ENCODE data around the gene ST6GALNAC3.

The ST6GALNAC3 gene

GRCh38 chr1:76547916-76548315 is 473.4 kb downstream of the ST6GALNAC3 start:
- H3F3A ChIP-seq (ENCODE audit: insufficient read depth, low read length), result no peaks in the 10 kb centered on the region
- TF ChIP-seq EZH2 (optimal IDR thresholded peaks at IDR 0.05; ENCODE audit: low read depth, low read length) (no peak), EZH2phosphoT487 (IDR thresholded peaks at IDR 0.05; ENCODE audit: low read length) (no peak), CTCF (IDR thresholded peaks at IDR 0.05; ENCODE audit: low read length) (no peak)
- DNase-seq, result no peak
- no peak overlapping the region for H3K4me2 ChIP-seq (ENCODE audit: low read depth, low read length)
- H3K9me3 ChIP-seq (replicated peaks; ENCODE audit: insufficient read depth, low read length), result no peaks in the 10 kb centered on the region
- H3K4me3 ChIP-seq (ENCODE audit: low read length), result no peak overlapping the region
- H4K20me1 ChIP-seq (ENCODE audit: insufficient read depth, low read length), result no peaks in the 10 kb centered on the region
- H3K9me2 ChIP-seq (replicated peaks; ENCODE audit: insufficient read depth, low read length), result no peaks in the 10 kb centered on the region
- H3K36me3 ChIP-seq (replicated peaks; ENCODE audit: insufficient read depth, low read length), result no peaks in the 10 kb centered on the region
- no peak overlapping the region for H3K27ac ChIP-seq (ENCODE audit: low read length)
- H3K79me2 ChIP-seq (ENCODE audit: low read length), result no peaks in the 10 kb centered on the region
- no peaks in the 10 kb centered on the region for H3K27me3 ChIP-seq (replicated peaks; ENCODE audit: insufficient read depth, low read length)
- H2AFZ ChIP-seq (ENCODE audit: low read length), result no peak overlapping the region
- H3K9ac ChIP-seq (ENCODE audit: low read length), result no peak overlapping the region
- no peaks in the 10 kb centered on the region for H3K4me1 ChIP-seq (ENCODE audit: low read length)

- no peaks in the 10 kb centered on the region for H3K27me3 ChIP-seq (replicated peaks; ENCODE audit: insufficient read depth, low read length)
- H3K27ac ChIP-seq (ENCODE audit: low read length), result no peak overlapping the region
- no peaks in the 10 kb centered on the region for H3K36me3 ChIP-seq (replicated peaks; ENCODE audit: insufficient read depth, low read length)
- no peak for DNase-seq
- no peaks in the 10 kb centered on the region for H3K4me1 ChIP-seq (ENCODE audit: low read length)
- TF ChIP-seq EZH2 (optimal IDR thresholded peaks at IDR 0.05; ENCODE audit: low read depth, low read length) (no peak), CTCF (IDR thresholded peaks at IDR 0.05; ENCODE audit: low read length) (no peak), EZH2phosphoT487 (IDR thresholded peaks at IDR 0.05; ENCODE audit: low read length) (no peak)
- H3K9me3 ChIP-seq (replicated peaks; ENCODE audit: insufficient read depth, low read length), result no peaks in the 10 kb centered on the region
- H3K4me2 ChIP-seq (ENCODE audit: low read depth, low read length), result no peak overlapping the region
- no peaks in the 10 kb centered on the region for H4K20me1 ChIP-seq (ENCODE audit: insufficient read depth, low read length)
- H3K9me2 ChIP-seq (replicated peaks; ENCODE audit: insufficient read depth, low read length), result no peaks in the 10 kb centered on the region
- H3F3A ChIP-seq (ENCODE audit: insufficient read depth, low read length), result no peaks in the 10 kb centered on the region
- no peak overlapping the region for H2AFZ ChIP-seq (ENCODE audit: low read length)
- H3K79me2 ChIP-seq (ENCODE audit: low read length), result no peaks in the 10 kb centered on the region
- H3K9ac ChIP-seq (ENCODE audit: low read length), result no peak overlapping the region
- no peak overlapping the region for H3K4me3 ChIP-seq (ENCODE audit: low read length)
Observed at GRCh38 chr1:76548513-76549100, 474.1 kb downstream of the ST6GALNAC3 start.

- Histone ChIP-seq H4K20me1 (ENCODE audit: insufficient read depth, low read length) (no peaks in the 10 kb centered on the region), H3K27me3 (replicated peaks; ENCODE audit: insufficient read depth, low read length) (no peaks in the 10 kb centered on the region), H3K27ac (ENCODE audit: low read length) (no peak overlapping the region), H3K9me3 (replicated peaks; ENCODE audit: insufficient read depth, low read length) (no peaks in the 10 kb centered on the region), H3K9ac (ENCODE audit: low read length) (no peak overlapping the region), H2AFZ (ENCODE audit: low read length) (no peak overlapping the region), H3K79me2 (ENCODE audit: low read length) (no peaks in the 10 kb centered on the region), H3K4me3 (ENCODE audit: low read length) (no peak overlapping the region), H3F3A (ENCODE audit: insufficient read depth, low read length) (no peaks in the 10 kb centered on the region), H3K36me3 (replicated peaks; ENCODE audit: insufficient read depth, low read length) (no peaks in the 10 kb centered on the region), H3K4me1 (ENCODE audit: low read length) (no peaks in the 10 kb centered on the region), H3K9me2 (replicated peaks; ENCODE audit: insufficient read depth, low read length) (no peaks in the 10 kb centered on the region), H3K4me2 (ENCODE audit: low read depth, low read length) (no peak overlapping the region)
- DNase-seq, result no peak
- no peak for TF ChIP-seq EZH2 (optimal IDR thresholded peaks at IDR 0.05; ENCODE audit: low read depth, low read length)
- no peak for TF ChIP-seq EZH2phosphoT487 (IDR thresholded peaks at IDR 0.05; ENCODE audit: low read length)
- TF ChIP-seq CTCF (IDR thresholded peaks at IDR 0.05; ENCODE audit: low read length), result no peak
Observed at GRCh38 chr1:76554283-76554682, 479.7 kb downstream of the ST6GALNAC3 start.

Measured in MM.1S (cell line).